Left lung (tissue), 10 donors: ENCODE measurements around the gene PSMA4. TPM values are rescaled to one million over a fixed set of nuclear protein-coding genes. Genes with fewer than 3 reads are reported as not detected.
A peak's percentile ranks its signal among the peaks of the same experiment; 100 is the strongest.
"Not testable (repeated sequence)": the region's sequence is repeated elsewhere in the genome, so short reads cannot be mapped to it uniquely, and the experiment has no call there.

Source experiments
- ATAC-seq: fragments of 200-7000 bp; cut with Tn5 transposase; one replicate; pipeline ENCODE4 v1.9.1; 2020; ENCODE audit warnings: moderate library complexity
- DNase-seq, 4 donors: peaks; one replicate each; pipeline ENCODE4 v3.0.0-alpha.2; 2013 to 2020
- H3K27ac ChIP-seq, 2 donors: fragments of 200-600 bp; sonication (generic) in 1 of 2; one replicate each; pipeline versions ENCODE4 v1.5.0 to v1.8.0; 2020 to 2021
- H3K27me3 ChIP-seq, 2 donors: fragments of 200-600 bp; sonication (generic) in 1 of 2; one replicate each; pipeline versions ENCODE4 v1.5.0 to v1.8.0; 2020 to 2021
- H3K36me3 ChIP-seq, 2 donors: fragments of 200-600 bp; sonication (generic) in 1 of 2; one replicate each; pipeline versions ENCODE4 v1.5.0 to v1.8.0; 2020 to 2021
- H3K4me1 ChIP-seq, 2 donors: fragments of 200-600 bp; one replicate each; pipeline ENCODE4 v1.8.0; 2021
- H3K4me3 ChIP-seq, 2 donors: fragments of 200-600 bp; sonication (generic) in 1 of 2; one replicate each; pipeline versions ENCODE4 v1.5.0 to v1.8.0; 2020 to 2021; ENCODE audit warnings: mild to moderate bottlenecking in 1 of 2
- H3K9me3 ChIP-seq, 2 donors: fragments of 200-600 bp; sonication (generic) in 1 of 2; one replicate each; pipeline versions ENCODE4 v1.5.0 to v1.8.0; 2020 to 2021
- intact Hi-C, 2 donors: fragments of 100-400 bp; cut with DNase I; formaldehyde crosslinking; loops; one replicate each; pipeline versions ENCODE4 v1.11.2 to v1.14.2; 2022
- polyA plus RNA-seq, 6 donors: library from polyadenylated mRNA; unstranded; fragments of 120-200 nt; gene quantifications; one replicate each; pipeline ENCODE4 v1.2.1, GENCODE V29; 2013; ENCODE audit not compliant: insufficient read length in 6 of 6
- total RNA-seq, 2 donors: library from RNA; stranded (reverse); fragmentation: NEBNext Ultra II Directional; extraction: Animal tissue kit (Norgen Biotek cat#: 25700); gene quantifications; one replicate each; pipeline ENCODE4 v1.2.1, GENCODE V29; 2021
- TF ChIP-seq, protein P1 (sequence below), 2 donors: fragments of 200-600 bp; sonication (generic) in 1 of 2; IDR thresholded peaks; one replicate each; pipeline versions ENCODE4 v1.5.0 to v1.8.0; 2021; ENCODE audit warnings: antibody characterized with exemption in 2 of 2
- donor health status: DM: no; HTN: yes; CAD: no.
- donor health status: DM: no; HTN: no; CAD: no.

PSMA4 gene
- total and polyA plus RNA-seq, 8 donors: 143 to 233 (median 222) TPM

DNA sequence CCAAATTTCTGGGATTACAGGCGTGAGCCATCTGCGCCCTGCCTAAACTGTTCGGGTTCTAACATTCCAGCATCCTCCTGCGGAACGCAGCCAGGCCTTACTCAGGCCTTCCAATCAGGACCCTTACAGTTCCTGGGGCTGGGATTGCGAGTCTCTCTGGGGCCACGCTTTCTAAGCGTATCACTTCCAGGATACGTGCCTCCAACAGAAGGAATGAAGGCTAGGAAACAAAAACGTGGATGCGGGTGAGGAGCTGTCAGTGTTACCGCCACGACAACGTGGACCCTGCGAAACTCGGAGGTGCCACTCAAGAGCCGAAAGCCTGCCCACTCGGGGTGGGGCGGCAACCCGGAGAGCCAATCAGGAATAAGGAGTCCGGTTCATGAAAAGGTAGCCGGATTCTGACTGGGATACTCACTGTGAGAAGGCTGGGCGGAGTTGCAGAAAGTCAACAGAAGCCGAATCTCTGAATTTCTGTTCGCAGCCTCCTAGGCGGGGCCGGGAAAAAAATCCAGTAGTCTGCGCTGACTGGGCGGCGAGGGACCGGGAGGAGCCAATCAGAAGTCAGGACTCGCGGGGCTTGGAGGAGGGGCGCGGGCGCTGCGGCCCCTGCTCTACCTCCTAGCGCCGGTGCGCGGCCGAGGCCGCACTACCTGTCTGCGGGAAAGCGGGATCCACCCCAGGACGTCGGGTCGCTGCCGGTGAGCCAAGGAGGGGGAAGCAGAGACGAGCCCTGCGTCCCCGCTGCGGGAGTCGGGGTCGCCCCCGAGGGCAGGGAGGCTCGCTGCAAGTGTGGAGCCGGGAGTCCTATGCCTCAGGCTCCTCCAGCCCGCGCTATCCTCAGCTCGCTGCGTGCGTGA, 33.0 kb upstream of the PSMA4 start, which contains the start of gene HYKK:
HYKK (plus strand) TSS at position 607 of the 860 bp plus-strand sequence. CDS start 5,512 bp downstream, outside the sequence.
- Histone ChIP-seq H3K4me3 (peak within 1 kb of the TSS; percentile 63 to 79), H3K36me3 (no peaks in the 10 kb centered on the region), H3K27me3 (peaks cover 0 to 32% of the 10 kb centered on the region in 2 donors), H3K9me3 (no peaks in the 10 kb centered on the region), H3K27ac (peak within 1 kb of the TSS; percentile 16 to 65), H3K4me1 (peaks cover 0 to 13% of the 10 kb centered on the region in 2 donors)
- TF ChIP-seq, protein P1, sequence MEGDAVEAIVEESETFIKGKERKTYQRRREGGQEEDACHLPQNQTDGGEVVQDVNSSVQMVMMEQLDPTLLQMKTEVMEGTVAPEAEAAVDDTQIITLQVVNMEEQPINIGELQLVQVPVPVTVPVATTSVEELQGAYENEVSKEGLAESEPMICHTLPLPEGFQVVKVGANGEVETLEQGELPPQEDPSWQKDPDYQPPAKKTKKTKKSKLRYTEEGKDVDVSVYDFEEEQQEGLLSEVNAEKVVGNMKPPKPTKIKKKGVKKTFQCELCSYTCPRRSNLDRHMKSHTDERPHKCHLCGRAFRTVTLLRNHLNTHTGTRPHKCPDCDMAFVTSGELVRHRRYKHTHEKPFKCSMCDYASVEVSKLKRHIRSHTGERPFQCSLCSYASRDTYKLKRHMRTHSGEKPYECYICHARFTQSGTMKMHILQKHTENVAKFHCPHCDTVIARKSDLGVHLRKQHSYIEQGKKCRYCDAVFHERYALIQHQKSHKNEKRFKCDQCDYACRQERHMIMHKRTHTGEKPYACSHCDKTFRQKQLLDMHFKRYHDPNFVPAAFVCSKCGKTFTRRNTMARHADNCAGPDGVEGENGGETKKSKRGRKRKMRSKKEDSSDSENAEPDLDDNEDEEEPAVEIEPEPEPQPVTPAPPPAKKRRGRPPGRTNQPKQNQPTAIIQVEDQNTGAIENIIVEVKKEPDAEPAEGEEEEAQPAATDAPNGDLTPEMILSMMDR (IDR thresholded peaks at IDR 0.05): no peak
- peak; percentile 91 to 96 (median 92) for DNase-seq
- intact Hi-C loops: no loop called here
- ATAC-seq: peak; percentile 99

DNA sequence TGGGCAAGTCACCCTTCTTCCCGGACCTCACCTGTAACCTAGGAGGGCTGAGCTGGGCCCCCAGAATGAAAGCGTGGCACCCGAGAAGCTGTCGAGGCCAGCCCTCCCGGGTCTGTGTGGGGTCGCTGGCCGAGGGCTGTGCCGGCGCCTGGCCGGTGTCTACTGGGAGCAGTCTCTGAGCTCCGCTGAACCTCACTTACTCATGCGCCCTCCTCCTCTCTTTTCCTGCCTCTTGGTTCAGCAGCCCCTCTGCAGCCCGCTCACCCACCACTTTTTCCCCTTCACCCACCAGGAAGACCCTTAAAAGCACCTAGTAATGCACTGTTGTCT, 32.4 kb upstream of the PSMA4 start:
- Histone ChIP-seq H3K9me3 (no peaks in the 10 kb centered on the region), H3K27ac (peak overlapping the region; percentile 14 to 16), H3K4me3 (peak overlapping the region; percentile 63 to 79), H3K27me3 (peaks cover 0 to 32% of the 10 kb centered on the region in 2 donors), H3K36me3 (no peaks in the 10 kb centered on the region), H3K4me1 (peaks cover 0 to 13% of the 10 kb centered on the region in 2 donors)
- DNase-seq (no peak), ATAC-seq (peak; percentile 50)
- intact Hi-C loops: no loop called here
- TF ChIP-seq, protein P1 (IDR thresholded peaks at IDR 0.05): no peak

DNA sequence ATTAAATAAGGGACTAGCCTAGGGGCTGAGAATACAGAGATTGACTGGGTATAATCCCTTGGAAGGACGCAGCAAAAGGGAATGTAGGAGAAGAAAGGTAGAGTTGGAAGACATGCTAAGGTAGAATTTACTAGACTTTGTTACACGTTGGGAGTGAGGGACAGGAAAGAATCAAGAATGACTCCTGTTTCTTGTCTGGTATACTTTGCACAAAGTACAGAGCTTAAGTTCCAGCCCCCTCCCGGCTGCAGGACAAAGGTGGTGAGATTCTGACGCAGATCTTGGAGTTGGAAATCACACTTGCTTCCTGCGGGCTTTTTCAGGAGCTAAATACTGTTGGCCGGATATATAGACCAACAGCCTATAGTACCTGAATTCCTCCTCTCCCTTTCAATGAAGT, 32.0 kb upstream of the PSMA4 start:
- no peaks in the 10 kb centered on the region for H3K9me3 ChIP-seq
- H3K4me3 ChIP-seq: peak overlapping the region in 1 of 2 donors; percentile 63
- peaks cover 0 to 13% of the 10 kb centered on the region in 2 donors for H3K4me1 ChIP-seq
- ATAC-seq (no peak), DNase-seq (no peak)
- intact Hi-C loops: no loop called here
- TF ChIP-seq, protein P1 (IDR thresholded peaks at IDR 0.05): no peak
- H3K27ac ChIP-seq: no peak overlapping the region
- H3K27me3 ChIP-seq: peaks cover 0 to 32% of the 10 kb centered on the region in 2 donors
- H3K36me3 ChIP-seq: no peaks in the 10 kb centered on the region

DNA sequence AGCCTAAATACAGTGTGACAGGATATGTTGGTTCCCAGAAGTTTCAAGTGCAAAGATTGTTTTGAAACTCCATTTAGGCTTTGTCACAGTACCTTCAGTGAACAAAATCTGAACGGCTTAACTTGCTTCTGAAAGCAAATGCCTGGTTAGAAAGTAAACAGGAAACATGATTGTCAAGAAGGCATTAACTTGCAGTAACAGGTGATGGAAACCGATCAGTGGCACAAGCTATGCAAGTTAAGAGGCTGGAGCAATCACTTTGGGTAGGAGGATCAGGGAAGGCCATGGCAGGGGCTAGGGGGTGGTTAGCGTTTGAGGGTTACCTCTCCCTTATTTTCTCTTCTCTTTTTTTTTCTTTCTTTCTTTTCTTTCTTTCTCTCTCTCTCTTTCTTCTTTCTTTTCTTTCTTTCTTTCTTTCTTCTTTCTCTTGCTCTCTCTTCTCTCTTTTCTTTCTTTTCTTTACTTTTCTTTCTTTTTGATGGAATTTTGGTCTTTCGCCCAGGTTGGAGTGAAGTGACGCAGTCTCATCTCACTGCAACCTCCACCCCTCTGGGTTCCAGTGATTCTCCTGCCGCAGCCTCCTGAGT, 30.4 kb upstream of the PSMA4 start:
- no peak for ATAC-seq
- TF ChIP-seq, protein P1 (IDR thresholded peaks at IDR 0.05): no peak
- Histone ChIP-seq H3K9me3 (no peaks in the 10 kb centered on the region), H3K4me3 (no peak overlapping the region), H3K4me1 (peaks cover 0 to 13% of the 10 kb centered on the region in 2 donors), H3K27ac (no peak overlapping the region), H3K36me3 (no peaks in the 10 kb centered on the region), H3K27me3 (peaks cover 0 to 32% of the 10 kb centered on the region in 2 donors)
- no peak for DNase-seq
- intact Hi-C loops: no loop called here

DNA sequence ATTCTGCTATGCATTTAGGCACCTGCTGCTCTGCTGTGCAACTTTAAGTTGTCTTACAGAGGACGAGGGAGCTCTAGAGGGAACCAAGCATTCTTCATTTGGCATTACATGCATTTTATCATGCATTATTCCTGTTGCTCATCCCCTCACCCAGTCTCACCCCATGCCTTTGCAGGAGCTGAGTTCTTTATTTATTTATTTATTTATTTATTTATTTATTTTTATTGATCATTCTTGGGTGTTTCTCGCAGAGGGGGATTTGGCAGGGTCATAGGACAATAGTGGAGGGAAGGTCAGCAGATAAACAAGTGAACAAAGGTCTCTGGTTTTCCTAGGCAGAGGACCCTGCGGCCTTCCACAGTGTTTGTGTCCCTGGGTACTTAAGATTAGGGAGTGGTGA, 20.2 kb upstream of the PSMA4 start:
- ATAC-seq, intact Hi-C loops, H3K4me3 ChIP-seq, H3K36me3 ChIP-seq, H3K27ac ChIP-seq, H3K27me3 ChIP-seq, DNase-seq, H3K9me3 ChIP-seq, H3K4me1 ChIP-seq: not testable (repeated sequence)
